Chondrocyte (in vitro differentiated cells): ENCODE results near the gene CAB39. TPM values are rescaled to one million over a fixed set of nuclear protein-coding genes. Genes with fewer than 3 reads are reported as not detected.

Experiments used
- DNase-seq: peaks from one replicate; pipeline ENCODE4 v3.0.0; 2021; ENCODE audit warnings: mixed read lengths, low spot score
- H3K27ac Mint-ChIP-seq: one replicate; pipeline ENCODE4 v1.8.0; 2021; ENCODE audit warnings: mild to moderate bottlenecking, moderate library complexity, mixed read lengths; ENCODE audit not compliant: unreplicated experiment
- H3K27me3 Mint-ChIP-seq: 2 replicates; pipeline ENCODE4 v1.8.0; 2021; ENCODE audit warnings: low read depth, mixed read lengths
- H3K36me3 Mint-ChIP-seq: 2 replicates; pipeline ENCODE4 v1.8.0; 2021; ENCODE audit warnings: low read depth, mixed read lengths
- H3K4me1 Mint-ChIP-seq: 2 replicates; pipeline ENCODE4 v1.8.0; 2021; ENCODE audit warnings: low read depth, mild to moderate bottlenecking, mixed read lengths
- H3K4me3 Mint-ChIP-seq: one replicate; pipeline ENCODE4 v1.8.0; 2021; ENCODE audit warnings: mild to moderate bottlenecking, moderate library complexity, mixed read lengths; ENCODE audit not compliant: unreplicated experiment
- H3K9me3 Mint-ChIP-seq: 2 replicates; pipeline ENCODE4 v1.8.0; 2021; ENCODE audit warnings: low read depth, mixed read lengths
- CTCF ChIP-seq: fragments of 200-600 bp; sonication (generic); IDR thresholded peaks from 2 replicates; pipeline ENCODE4 v1.5.0; 2021; ENCODE audit warnings: antibody characterized with exemption, mild to moderate bottlenecking, moderate library complexity
- total RNA-seq: library from RNA; stranded (reverse); gene quantifications from 3 replicates; pipeline ENCODE4 v1.2.1, GENCODE V29; 2021

CAB39 gene
- total RNA-seq, 1 donor from 2014 or later, result 33.4 TPM

DNA sequence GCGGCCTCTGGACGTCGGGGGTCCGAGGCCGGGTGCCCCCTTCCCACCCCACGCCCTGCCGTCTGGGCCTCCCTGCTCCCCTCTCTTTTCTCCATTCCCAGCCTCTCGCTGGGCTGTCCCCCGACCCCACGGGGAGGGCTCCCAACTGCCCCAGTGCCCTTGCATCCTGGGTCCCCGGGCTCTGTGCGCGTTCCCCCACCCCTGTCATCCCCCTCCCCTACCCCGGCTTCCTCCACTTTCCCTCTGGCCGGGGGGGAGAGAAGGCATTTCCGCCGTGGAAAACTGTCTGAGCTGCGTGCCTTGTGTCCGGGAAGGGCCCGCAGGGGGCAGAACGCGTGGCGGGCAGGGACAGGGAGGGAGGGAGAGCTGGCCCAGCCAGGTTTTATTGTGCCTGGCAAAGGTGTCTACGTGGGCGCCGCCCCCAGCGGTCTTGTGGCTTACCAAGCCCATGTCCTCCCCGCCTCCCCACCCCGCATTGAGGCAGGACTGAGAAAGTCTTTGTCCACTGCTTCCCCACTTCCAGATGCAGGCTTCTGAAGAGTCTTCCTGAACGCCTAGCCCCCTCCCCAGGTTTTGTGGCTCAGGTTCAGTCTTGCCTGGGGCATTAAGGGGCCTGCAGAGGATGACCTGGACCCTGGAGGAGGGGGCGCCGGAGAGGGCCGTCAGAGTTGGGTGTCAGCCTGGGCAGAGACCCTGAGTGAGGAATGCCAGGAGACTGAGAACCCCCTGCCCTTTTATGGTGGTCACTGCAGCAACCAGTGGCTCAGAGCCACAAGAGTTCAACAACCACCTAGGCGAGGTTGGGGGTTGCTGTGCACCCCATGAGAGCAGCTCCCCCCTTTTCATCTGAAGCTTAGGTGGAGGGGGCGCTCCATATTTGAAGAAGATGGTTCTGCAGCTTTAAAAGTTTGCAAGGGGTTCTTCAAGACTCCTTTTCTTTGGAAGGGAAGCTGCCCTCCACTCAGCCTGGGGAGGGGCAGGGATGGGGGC, 153.4 kb downstream of the CAB39 start:
- Mint-ChIP-seq H3K27ac (peak overlapping the region; percentile 87), H3K9me3 (no peaks in the 10 kb centered on the region), H3K27me3 (peaks cover 3% of the 10 kb centered on the region), H3K4me1 (peaks cover 53% of the 10 kb centered on the region), H3K4me3 (peak overlapping the region; percentile 87), H3K36me3 (no peaks in the 10 kb centered on the region)
- no peak for DNase-seq
- TF ChIP-seq CTCF, result peak; percentile 58

DNA sequence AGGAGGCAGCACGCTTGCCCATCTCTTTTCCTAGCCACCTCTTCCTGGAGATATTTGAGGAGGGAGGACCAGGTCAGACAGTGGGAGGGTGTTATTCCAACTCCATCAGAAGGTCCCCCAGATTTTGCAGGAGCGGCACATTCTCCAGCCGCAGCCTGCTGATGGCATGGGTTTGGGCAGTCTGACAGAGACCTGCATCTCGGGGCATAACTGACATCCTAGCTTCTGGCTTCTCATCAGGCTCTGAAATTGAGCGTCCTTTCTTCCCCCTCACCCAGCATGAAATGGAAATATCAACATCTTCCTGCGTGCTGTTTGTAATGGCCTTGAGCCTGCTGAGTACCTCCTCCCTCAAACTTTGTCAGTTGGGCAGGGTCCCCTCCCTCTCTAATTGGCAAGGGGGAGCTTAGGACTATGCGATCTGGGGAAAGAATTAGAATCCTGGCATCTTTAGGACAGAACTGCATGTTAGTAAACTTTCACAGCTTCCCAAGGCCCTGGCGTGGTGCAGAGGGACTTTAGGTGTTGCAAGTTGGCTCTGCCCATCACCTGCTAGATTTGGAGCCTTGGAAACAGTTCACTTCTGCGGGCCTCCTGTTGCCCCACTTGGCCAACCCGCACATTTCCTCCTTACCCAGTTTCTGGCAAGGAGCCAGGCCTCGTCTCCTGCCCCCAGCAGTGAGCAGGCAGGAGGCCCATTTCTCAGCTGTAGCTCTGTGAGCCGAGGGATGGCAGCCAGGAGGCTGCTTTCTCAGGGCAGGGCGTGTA, 154.3 kb downstream of the CAB39 start:
- DNase-seq, result no peak
- peaks cover 53% of the 10 kb centered on the region for H3K4me1 Mint-ChIP-seq
- no peaks in the 10 kb centered on the region for H3K9me3 Mint-ChIP-seq
- TF ChIP-seq CTCF, result peak; percentile 51
- peak overlapping the region; percentile 87 for H3K4me3 Mint-ChIP-seq
- H3K27me3 Mint-ChIP-seq, result no peaks in the 10 kb centered on the region
- H3K27ac Mint-ChIP-seq, result peak overlapping the region; percentile 87
- H3K36me3 Mint-ChIP-seq, result no peaks in the 10 kb centered on the region

DNA sequence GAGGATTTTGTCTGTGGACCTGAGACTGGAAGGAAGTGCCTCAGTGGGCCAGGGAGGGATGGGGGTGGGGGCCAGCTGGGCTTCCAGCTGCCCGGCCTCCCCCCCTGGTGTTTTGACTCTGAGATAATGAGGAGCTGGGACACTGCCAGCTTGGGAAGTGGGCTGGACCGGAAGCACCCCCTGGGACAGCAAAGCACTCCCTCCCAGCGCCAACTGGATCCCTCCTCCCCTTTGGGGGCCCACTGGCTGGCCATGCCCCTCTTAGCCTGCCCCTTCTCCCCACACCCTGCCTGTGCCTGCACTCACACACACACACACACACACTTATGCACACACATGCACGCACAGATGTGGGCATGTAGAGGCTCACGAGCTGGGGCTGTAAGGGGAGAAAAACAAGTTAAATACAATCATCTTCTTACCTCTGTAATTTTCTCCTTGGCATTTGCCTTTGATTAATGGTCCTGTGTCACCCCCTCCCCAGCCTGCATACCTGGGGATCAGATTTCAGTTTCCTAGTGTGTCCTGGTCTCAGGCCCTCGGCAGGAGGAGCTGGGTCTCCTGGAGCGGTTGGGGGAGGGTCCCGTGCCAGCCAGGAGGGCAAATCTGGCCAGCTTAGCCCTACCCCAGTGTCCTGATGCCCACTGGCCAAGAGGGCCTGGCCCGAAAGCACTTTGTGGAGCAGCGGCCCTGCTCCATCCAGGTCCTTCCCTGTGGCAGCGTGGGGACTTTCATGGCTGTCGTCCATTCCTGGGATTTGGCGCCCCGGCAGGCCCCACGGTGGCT, 155.7 kb downstream of the CAB39 start:
- peaks cover 53% of the 10 kb centered on the region for H3K4me1 Mint-ChIP-seq
- no peaks in the 10 kb centered on the region for H3K9me3 Mint-ChIP-seq
- peak overlapping the region; percentile 69 for H3K27ac Mint-ChIP-seq
- no peak for TF ChIP-seq CTCF
- no peaks in the 10 kb centered on the region for H3K27me3 Mint-ChIP-seq
- H3K4me3 Mint-ChIP-seq, result no peak overlapping the region
- H3K36me3 Mint-ChIP-seq, result no peaks in the 10 kb centered on the region
- no peak for DNase-seq

DNA sequence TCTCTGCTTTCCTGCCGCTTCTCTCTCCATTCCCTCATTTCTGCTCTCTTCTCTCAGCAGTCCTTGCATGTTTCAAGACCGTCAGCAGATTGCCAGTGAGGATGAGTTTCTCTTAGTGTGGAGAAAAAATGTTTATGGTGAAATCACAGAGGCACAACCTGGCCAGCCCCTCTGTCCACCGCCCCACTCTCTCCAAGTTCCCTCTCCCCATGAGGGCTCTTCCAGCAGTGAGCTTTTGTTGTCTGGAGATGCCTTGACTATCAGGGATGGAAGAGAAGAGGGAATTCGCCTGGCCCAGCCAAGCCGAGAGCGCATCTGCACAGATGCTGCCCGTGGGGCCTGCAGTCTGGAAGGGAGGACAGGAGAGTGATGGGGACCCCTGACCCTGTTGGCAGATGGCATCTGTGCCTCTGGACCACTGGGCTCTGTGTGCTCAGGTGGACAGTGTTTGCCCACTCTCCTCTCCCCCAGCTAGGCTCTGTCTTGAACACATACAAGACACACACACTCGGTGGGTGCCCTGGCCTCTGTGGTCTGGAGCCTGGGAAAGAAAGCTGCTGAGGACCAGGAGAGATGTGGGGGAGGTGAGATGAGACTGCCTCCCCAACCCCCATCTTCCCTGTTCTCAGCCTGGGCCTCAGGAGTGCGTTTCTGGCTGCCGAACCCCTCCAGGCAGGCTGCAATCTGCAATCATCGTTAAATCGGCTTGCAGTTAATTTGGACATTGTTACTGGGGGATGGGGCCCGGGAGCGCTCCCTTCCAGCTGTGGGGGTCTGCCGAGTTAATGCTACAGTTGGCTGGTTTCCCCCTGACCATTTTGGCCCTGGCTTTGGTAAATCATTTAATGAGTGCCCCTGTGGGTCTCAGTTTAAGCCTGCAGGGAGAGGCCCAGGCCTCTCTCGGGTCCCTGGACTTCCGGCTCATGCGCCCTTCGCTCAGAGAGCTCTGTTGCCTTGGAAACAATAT, 156.6 kb downstream of the CAB39 start:
- no peak for DNase-seq
- Mint-ChIP-seq H3K9me3 (no peaks in the 10 kb centered on the region), H3K4me3 (no peak overlapping the region), H3K36me3 (no peaks in the 10 kb centered on the region), H3K27ac (peak overlapping the region; percentile 69), H3K27me3 (no peaks in the 10 kb centered on the region), H3K4me1 (peaks cover 53% of the 10 kb centered on the region)
- no peak for TF ChIP-seq CTCF
